ENCODE measurements around the gene KIF18B. TPM values are rescaled to one million over a fixed set of nuclear protein-coding genes. Genes with fewer than 3 reads are reported as not detected.
A peak's percentile ranks its signal among the peaks of the same experiment; 100 is the strongest.

The KIF18B gene
- total and polyA plus RNA-seq, 2 of the 13 experiments (the other 11 are each of a cell fraction or from before 2014, with no cell fraction given) = 15.2 to 15.3 TPM

GRCh38 chr17:44947461-44948314 lies at the start of gene KIF18B (continued):
- TF ChIP-seq ZNF616 (CRISPR knock-in tag; IDR thresholded peaks at IDR 0.05; ENCODE audit: low read depth) (peak; percentile 69; the same call in 1 of the 2 replicates), ADNP (CRISPR knock-in tag; IDR thresholded peaks at IDR 0.05) (no peak), ZFYVE20 (CRISPR knock-in tag; IDR thresholded peaks at IDR 0.05; ENCODE audit: borderline replicate concordance, low read depth) (0 out of 2 replicates have a peak, but pooled peaks have one; percentile 91), KLF16 (CRISPR knock-in tag; IDR thresholded peaks at IDR 0.05) (peak in 1 of 2 experiments; percentile 73; a peak in 1 of 4 replicates), ZNF350 (CRISPR knock-in tag; IDR thresholded peaks at IDR 0.05; ENCODE audit: borderline replicate concordance, low read depth) (peak; percentile 88; the same call in 1 of the 2 replicates), MYC (CRISPR knock-in tag; IDR thresholded peaks at IDR 0.05; ENCODE audit: borderline replicate concordance) (peak; percentile 91), ZNF160 (CRISPR knock-in tag; IDR thresholded peaks at IDR 0.05) (peak; percentile 73; the same call in 1 of the 2 replicates), ETV5 (CRISPR knock-in tag; IDR thresholded peaks at IDR 0.05; ENCODE audit: borderline replicate concordance) (peak; percentile 74; the same call in 1 of the 2 replicates), ZMAT3 (CRISPR knock-in tag; conservative IDR thresholded peaks at IDR 0.05) (no peak; the same call in none of the 2 replicates), DR1 (CRISPR knock-in tag; IDR thresholded peaks at IDR 0.05) (peak; percentile 88), POLR2A (IDR thresholded peaks at IDR 0.05; ENCODE audit: insufficient read depth in 1 of 2, low read depth in 2 of 2, low read length in 2 of 2) (peak; percentile 94 to 97), ZNF598 (CRISPR knock-in tag; IDR thresholded peaks at IDR 0.05; ENCODE audit: borderline replicate concordance) (peak; percentile 77; the same call in 1 of the 2 replicates), ZKSCAN5 (CRISPR knock-in tag; IDR thresholded peaks at IDR 0.05) (0 out of 2 replicates have a peak, but pooled peaks have one; percentile 56), ARNT2 (CRISPR knock-in tag; IDR thresholded peaks at IDR 0.05; ENCODE audit: low read depth) (peak; percentile 98), ZNF747 (CRISPR knock-in tag; IDR thresholded peaks at IDR 0.05; ENCODE audit: borderline replicate concordance) (no peak), HDAC2 (CRISPR knock-in tag; IDR thresholded peaks at IDR 0.05) (peak; percentile 87), ZNF253 (CRISPR knock-in tag; IDR thresholded peaks at IDR 0.05; ENCODE audit: borderline replicate concordance) (peak; percentile 54; the same call in 1 of the 2 replicates), FOXO4 (CRISPR knock-in tag; conservative IDR thresholded peaks at IDR 0.05) (0 out of 2 replicates have a peak, but pooled peaks have one; percentile 64), ZNF878 (CRISPR knock-in tag; IDR thresholded peaks at IDR 0.05) (no peak; the same call in 1 of the 2 replicates), IKZF4 (CRISPR knock-in tag; IDR thresholded peaks at IDR 0.05; ENCODE audit: borderline replicate concordance, low read depth, not compliant biosample characterization) (peak; percentile 77), NR0B2 (CRISPR knock-in tag; IDR thresholded peaks at IDR 0.05) (no peak), BCL3 (CRISPR knock-in tag; IDR thresholded peaks at IDR 0.05) (peak; percentile 74; the same call in 1 of the 2 replicates), ZZZ3 (CRISPR knock-in tag; IDR thresholded peaks at IDR 0.05; ENCODE audit: borderline replicate concordance) (peak; percentile 62; the same call in 1 of the 2 replicates), ZNF232 (CRISPR knock-in tag; IDR thresholded peaks at IDR 0.05; ENCODE audit: borderline replicate concordance) (peak; percentile 83), ZFP82 (CRISPR knock-in tag; IDR thresholded peaks at IDR 0.05; ENCODE audit: borderline replicate concordance) (no peak), ZNF124 (CRISPR knock-in tag; IDR thresholded peaks at IDR 0.05) (0 out of 2 replicates have a peak, but pooled peaks have one; percentile 19)
